Kidney epithelial cell (primary cell): ENCODE results near the gene PSTPIP2. TPM values are rescaled to one million over a fixed set of nuclear protein-coding genes. Genes with fewer than 3 reads are reported as not detected.

ENCODE experiments used
- DNase-seq: peaks from one replicate; pipeline ENCODE4 v3.0.0-alpha.2; 2010; ENCODE audit warnings: low read depth
- H3K27me3 ChIP-seq: 2 replicates; pipeline ENCODE4 v1.6.0; 2011; ENCODE audit warnings: low read length; ENCODE audit not compliant: control insufficient read depth, insufficient read depth
- H3K36me3 ChIP-seq: 2 replicates; pipeline ENCODE4 v1.5.1; 2011; ENCODE audit warnings: low read length; ENCODE audit not compliant: control insufficient read depth, insufficient read depth
- H3K4me3 ChIP-seq: 2 replicates; pipeline ENCODE4 v1.5.1; 2011; ENCODE audit warnings: low read depth, mild to moderate bottlenecking, control low read depth, low read length
- total RNA-seq: library from RNA; depleted of rRNA; stranded (reverse); fragments of >200 nt; gene quantifications from 2 replicates; pipeline ENCODE4 v1.2.3, GENCODE V29; 2015
- TF ChIP-seq, protein P1 (sequence below): IDR thresholded peaks from 2 replicates; pipeline ENCODE4 v1.5.1; 2011; ENCODE audit warnings: mild to moderate bottlenecking, moderate library complexity, low read length, control low read depth, inconsistent platforms; ENCODE audit not compliant: insufficient read depth, poor library complexity, severe bottlenecking

Gene PSTPIP2
- total RNA-seq, 1 donor from 2014 or later: 14.2 TPM

GRCh38 chr18:45984546-45985235 lies 87.4 kb downstream of the PSTPIP2 start:
- DNase-seq: no peak
- Histone ChIP-seq H3K4me3 (no peak overlapping the region), H3K36me3 (no peaks in the 10 kb centered on the region), H3K27me3 (no peaks in the 10 kb centered on the region)
- TF ChIP-seq, protein P1, sequence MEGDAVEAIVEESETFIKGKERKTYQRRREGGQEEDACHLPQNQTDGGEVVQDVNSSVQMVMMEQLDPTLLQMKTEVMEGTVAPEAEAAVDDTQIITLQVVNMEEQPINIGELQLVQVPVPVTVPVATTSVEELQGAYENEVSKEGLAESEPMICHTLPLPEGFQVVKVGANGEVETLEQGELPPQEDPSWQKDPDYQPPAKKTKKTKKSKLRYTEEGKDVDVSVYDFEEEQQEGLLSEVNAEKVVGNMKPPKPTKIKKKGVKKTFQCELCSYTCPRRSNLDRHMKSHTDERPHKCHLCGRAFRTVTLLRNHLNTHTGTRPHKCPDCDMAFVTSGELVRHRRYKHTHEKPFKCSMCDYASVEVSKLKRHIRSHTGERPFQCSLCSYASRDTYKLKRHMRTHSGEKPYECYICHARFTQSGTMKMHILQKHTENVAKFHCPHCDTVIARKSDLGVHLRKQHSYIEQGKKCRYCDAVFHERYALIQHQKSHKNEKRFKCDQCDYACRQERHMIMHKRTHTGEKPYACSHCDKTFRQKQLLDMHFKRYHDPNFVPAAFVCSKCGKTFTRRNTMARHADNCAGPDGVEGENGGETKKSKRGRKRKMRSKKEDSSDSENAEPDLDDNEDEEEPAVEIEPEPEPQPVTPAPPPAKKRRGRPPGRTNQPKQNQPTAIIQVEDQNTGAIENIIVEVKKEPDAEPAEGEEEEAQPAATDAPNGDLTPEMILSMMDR: no peak

- TF ChIP-seq, protein P1: no peak
- no peak for DNase-seq
- H3K4me3 ChIP-seq: no peak overlapping the region
- H3K36me3 ChIP-seq: no peaks in the 10 kb centered on the region
- H3K27me3 ChIP-seq: no peaks in the 10 kb centered on the region
These were observed 90.2 kb downstream of the PSTPIP2 start for GRCh38 chr18:45981821-45982220.

GRCh38 chr18:45980229-45980628 lies 91.8 kb downstream of the PSTPIP2 start:
- no peak for DNase-seq
- no peaks in the 10 kb centered on the region for H3K27me3 ChIP-seq
- no peaks in the 10 kb centered on the region for H3K36me3 ChIP-seq
- TF ChIP-seq, protein P1: no peak
- H3K4me3 ChIP-seq: no peak overlapping the region

- Histone ChIP-seq H3K36me3 (no peaks in the 10 kb centered on the region), H3K27me3 (no peaks in the 10 kb centered on the region), H3K4me3 (no peak overlapping the region)
- no peak for DNase-seq
- TF ChIP-seq, protein P1: no peak
These were observed 94.0 kb downstream of the PSTPIP2 start for GRCh38 chr18:45978084-45978483.

DNA sequence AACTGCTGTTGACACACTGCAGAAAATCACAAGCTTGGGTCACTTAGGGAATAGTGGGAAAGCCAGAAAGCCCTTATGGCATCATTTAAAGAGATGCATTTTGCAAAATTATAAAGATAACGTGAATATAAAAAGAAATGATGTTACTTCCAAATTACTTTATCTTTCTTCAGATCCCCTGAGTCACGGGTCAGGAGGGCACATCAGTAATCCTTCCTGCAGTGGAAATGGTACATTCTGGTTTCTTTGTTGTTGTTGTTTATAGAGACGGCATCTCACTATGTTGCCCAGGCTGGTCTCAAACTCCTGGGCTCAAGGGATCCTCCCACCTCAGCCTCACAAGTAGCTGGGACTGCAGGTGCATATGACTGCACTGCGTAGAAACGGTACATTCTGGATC lies 95.1 kb downstream of the PSTPIP2 start:
- TF ChIP-seq, protein P1: no peak
- Histone ChIP-seq H3K4me3 (no peak overlapping the region), H3K27me3 (no peaks in the 10 kb centered on the region), H3K36me3 (no peaks in the 10 kb centered on the region)
- no peak for DNase-seq

DNA sequence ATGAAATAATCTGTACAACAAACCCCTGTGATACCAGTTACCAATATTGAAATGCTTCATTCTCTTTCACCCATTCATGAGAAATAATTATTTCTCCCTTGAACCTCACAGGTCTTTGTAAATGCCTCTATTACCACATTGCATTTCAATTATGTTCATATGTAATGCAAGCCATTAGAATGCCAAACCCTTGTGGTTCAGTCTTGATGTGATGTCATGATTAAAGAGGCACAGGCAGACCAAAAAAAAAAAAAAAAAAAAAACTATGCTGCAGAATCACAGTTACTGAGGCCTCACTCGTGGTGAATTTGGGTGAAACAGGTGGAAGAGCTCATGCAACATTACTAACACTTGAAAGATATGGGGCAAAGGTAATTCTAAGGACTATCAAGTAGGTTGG lies 95.5 kb downstream of the PSTPIP2 start:
- no peaks in the 10 kb centered on the region for H3K36me3 ChIP-seq
- TF ChIP-seq, protein P1: no peak
- DNase-seq: no peak
- no peaks in the 10 kb centered on the region for H3K27me3 ChIP-seq
- H3K4me3 ChIP-seq: no peak overlapping the region
